NCI-H774 (cell line): Measurements from ENCODE around the gene WNK4.
A peak's percentile ranks its signal among the peaks of the same experiment; 100 is the strongest.

Source experiments
- DNase-seq: peaks from one replicate; lab custom pipeline; 2025; lab: John Stamatoyannopoulos, UW

The WNK4 gene

GRCh38 chr17:42797067-42798007 lies 16.9 kb downstream of the WNK4 start:
- DNase-seq = no peak

GRCh38 chr17:42798011-42798382 lies 17.6 kb downstream of the WNK4 start:
- no peak for DNase-seq

GRCh38 chr17:42798383-42799380 lies 18.3 kb downstream of the WNK4 start, which contains the start of the genes CNTD1 and COA3:
Gene CNTD1, plus strand, starts transcription at chr17:42798861. Its CDS starts 207 bp downstream, at chr17:42799068.
Gene COA3, minus strand, starts transcription at chr17:42798704. Its CDS starts 23 bp downstream, at chr17:42798681.
- peak; percentile 92 for DNase-seq

- DNase-seq = no peak
Measured at GRCh38 chr17:42803074-42803883, 22.9 kb downstream of the WNK4 start.

- DNase-seq = peak; percentile 95
Measured at GRCh38 chr17:42804918-42805367, 24.5 kb downstream of the WNK4 start.

- DNase-seq = no peak
Measured at GRCh38 chr17:42806249-42806648, 25.8 kb downstream of the WNK4 start.

GRCh38 chr17:42809250-42809649 lies 28.8 kb downstream of the WNK4 start:
- no peak for DNase-seq

- no peak for DNase-seq
Measured at GRCh38 chr17:42814633-42815399, 34.4 kb downstream of the WNK4 start.

GRCh38 chr17:42817866-42818265 lies 37.5 kb downstream of the WNK4 start:
- DNase-seq = no peak

- no peak for DNase-seq
Measured at GRCh38 chr17:42818379-42818778, 38.0 kb downstream of the WNK4 start.

- DNase-seq = peak; percentile 74
Measured at GRCh38 chr17:42819939-42820535, 39.6 kb downstream of the WNK4 start.

- DNase-seq = no peak
Measured at GRCh38 chr17:42821176-42821575, 40.8 kb downstream of the WNK4 start.

- no peak for DNase-seq
Measured at GRCh38 chr17:42827472-42827871, 47.1 kb downstream of the WNK4 start.

GRCh38 chr17:42830971-42831370 lies 50.6 kb downstream of the WNK4 start:
- no peak for DNase-seq

GRCh38 chr17:42832213-42832933 lies 52.0 kb downstream of the WNK4 start:
- no peak for DNase-seq

- peak; percentile 97 for DNase-seq
Measured at GRCh38 chr17:42832934-42833766, 52.7 kb downstream of the WNK4 start, which contains the start of gene PSME3. Gene PSME3, plus strand, starts transcription at chr17:42833397. Its CDS starts 235 bp downstream, at chr17:42833632.

GRCh38 chr17:42833767-42834422 lies 53.5 kb downstream of the WNK4 start:
- no peak for DNase-seq

- no peak for DNase-seq
Measured at GRCh38 chr17:42835732-42836131, 55.3 kb downstream of the WNK4 start.
